GM18873 (cell line): ENCODE data around the gene NECTIN1.

Experiments used
- ATAC-seq: cut with Tn5 transposase; IDR thresholded peaks from one replicate; pipeline ENCODE4 v1.9.1; 2021; ENCODE audit warnings: mild to moderate bottlenecking, moderate library complexity, moderate number of reproducible peaks; ENCODE audit not compliant: unreplicated experiment, low FRiP score

Gene NECTIN1

GRCh38 chr11:119714189-119714588 is 14.8 kb downstream of the NECTIN1 start:
- no peak for ATAC-seq

GRCh38 chr11:119713359-119714040 is 15.5 kb downstream of the NECTIN1 start:
- ATAC-seq, result no peak

DNA sequence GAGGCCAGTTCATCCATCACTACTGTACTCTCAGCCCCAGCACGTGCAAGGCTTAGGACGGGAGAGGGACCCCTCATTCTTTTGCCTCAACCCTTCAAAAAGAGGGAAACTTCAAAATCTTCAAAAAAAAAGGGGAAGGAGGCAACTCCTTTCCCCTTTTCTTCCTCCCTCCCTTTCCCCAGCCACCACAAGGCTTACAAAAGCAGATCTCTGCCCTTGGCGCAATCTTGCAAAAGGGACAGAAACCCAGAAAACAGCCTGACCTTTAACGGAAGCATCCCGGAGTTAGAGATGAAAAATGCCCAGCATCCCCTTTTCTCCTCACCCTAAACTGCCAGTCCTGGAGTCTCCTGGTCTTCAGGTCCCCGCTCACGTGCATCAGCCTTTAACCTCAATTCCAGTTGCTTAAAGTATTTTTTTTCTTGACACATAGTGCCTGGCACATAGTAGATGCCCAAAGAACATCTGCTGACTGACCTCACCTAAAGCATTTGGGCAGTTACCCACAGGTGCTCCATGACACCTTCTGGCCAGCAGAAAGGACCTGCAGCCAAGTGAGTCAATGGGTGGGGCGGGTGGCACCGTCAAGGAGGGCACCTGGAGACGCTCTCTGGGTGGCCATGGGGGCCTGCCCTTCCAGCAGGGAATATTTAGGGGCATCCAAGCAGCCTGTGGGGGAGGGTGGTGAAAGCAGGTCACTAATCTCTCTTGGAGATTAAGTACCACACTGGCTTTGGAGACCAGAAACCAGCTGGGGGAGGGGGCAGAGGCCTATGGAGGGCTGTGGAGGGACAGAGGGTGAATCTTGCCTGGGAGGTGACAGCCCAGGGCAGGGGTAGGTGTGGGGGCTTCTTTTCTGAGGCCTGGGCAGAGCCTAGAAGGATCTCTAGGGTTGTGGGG is 16.3 kb downstream of the NECTIN1 start:
- no peak for ATAC-seq

- ATAC-seq, result no peak
These were observed 17.0 kb downstream of the NECTIN1 start for GRCh38 chr11:119712006-119712405.

- no peak for ATAC-seq
These were observed 17.5 kb downstream of the NECTIN1 start for GRCh38 chr11:119711476-119711875.

- ATAC-seq, result no peak
These were observed 18.6 kb downstream of the NECTIN1 start for GRCh38 chr11:119710417-119710816.

- no peak for ATAC-seq
These were observed 19.2 kb downstream of the NECTIN1 start for GRCh38 chr11:119709638-119710346.

DNA sequence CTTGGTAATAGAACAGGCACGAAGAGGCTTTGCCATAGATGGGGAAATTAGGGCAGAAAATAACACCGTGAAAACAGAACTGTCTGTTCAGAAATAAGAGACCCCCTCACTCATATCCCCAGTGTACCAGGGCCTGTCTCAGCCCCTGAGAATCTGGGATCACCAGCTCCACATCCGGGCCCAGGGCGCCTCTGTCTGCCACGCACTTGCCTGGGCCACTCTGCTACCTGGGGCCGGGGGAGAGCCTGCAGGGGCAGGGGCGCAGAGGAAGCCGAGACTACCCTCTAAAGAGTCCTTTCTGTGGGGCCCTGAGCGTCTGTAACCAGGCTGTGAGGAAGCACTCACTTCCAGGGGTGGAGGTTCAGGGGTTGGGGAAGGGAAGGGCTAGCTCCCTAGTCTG is 19.8 kb downstream of the NECTIN1 start:
- no peak for ATAC-seq

GRCh38 chr11:119708384-119708783 is 20.6 kb downstream of the NECTIN1 start:
- ATAC-seq, result no peak

- ATAC-seq, result no peak
These were observed 22.1 kb downstream of the NECTIN1 start for GRCh38 chr11:119706887-119707286.

DNA sequence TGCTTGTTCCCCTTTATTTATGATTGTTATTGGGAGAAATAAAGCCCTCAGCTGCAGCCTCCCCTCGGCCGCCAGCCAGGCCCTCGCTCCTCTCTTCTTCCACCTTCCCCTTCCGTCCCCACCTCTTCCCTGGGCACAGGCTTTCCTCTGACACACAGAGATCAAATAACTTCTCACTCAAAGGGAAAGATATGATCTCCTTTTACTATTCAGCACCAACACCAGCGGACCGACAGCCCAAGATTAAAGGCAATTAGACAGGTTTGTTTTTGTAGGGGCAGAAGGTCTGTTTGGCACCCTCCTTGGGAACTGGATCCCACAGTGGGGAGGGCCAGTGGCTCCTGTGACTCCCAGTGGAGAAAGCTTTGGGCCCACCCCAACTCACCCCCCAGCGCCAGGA is 23.0 kb downstream of the NECTIN1 start:
- no peak for ATAC-seq

DNA sequence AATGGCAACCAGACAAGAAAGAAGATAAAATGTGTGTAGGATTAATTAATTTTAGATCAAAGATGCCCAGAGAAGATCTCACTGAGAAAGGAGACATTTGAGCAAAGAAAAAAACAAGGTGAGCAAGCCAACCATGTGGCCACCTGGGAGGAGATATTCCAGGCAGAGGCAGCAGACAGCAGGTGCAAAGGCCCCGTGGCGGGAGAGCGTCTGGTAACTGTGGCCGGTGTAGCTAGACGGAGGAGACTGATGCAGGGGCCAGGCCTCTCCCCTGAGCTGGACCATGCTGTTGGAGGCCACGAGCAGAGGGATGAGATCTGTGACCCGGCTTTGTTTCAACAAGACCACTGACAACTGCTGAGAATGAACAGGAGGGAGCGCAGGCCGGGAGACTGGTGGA is 23.6 kb downstream of the NECTIN1 start:
- no peak for ATAC-seq

DNA sequence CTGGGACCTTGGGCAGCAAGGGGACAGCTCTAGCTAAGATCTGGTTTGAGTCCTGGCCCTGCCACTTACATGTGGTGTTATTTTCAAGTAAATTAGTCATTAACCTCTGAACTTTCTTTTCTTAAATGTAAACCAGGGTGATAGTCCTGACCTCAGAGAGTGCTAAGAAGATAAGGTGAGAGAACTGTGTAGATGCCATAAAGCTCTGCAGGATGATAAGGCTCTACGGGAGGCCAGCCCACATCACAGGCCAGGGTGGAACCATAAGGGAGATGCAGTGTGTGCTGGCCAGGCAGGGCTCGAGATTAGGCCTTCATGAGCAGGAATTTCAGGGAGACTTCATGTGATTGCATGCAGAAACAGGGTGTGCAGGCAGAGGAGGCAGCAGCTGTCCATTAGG is 24.2 kb downstream of the NECTIN1 start:
- no peak for ATAC-seq

- ATAC-seq, result no peak
These were observed 27.1 kb downstream of the NECTIN1 start for GRCh38 chr11:119701591-119702549.

DNA sequence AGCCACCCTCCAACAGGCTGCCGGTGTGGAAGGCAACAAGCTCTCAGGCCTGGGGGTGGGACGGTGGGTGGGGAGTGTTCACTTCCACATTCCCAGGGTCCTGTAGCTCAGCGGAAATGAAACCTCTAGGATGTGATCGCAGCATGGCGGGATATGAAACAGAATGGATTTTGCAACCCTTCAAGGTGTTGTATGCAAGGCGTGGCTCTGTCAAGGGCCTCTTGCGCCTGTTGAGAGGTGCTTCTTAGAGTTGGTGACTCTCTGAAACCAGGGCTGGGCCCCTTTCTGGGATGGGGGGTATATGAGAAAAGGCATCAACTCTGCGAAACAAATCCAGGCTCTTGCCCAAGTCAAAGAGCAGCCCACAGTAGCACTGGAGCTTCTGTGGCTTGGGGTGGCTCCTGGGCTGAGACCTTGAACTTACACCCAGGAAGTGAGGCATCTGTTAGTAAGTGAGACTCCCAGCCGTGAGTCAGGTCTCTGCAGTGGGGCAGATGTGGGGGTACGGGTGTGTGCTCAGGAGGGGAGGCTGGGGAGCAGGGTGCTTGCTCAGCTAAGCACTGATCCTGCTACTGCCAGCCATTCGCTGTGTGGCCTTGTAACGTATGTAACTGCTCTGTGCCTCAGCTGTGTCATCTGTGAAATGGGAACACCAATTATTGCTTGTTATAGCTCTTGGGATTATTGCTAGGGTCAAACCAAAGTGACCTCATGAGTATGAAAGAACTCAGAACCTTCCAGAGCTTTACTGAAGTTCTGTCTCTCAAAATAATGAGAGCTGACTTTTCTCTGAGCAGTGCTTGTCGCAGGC is 28.3 kb downstream of the NECTIN1 start:
- no peak for ATAC-seq

GRCh38 chr11:119700030-119700429 is 29.0 kb downstream of the NECTIN1 start:
- no peak for ATAC-seq

DNA sequence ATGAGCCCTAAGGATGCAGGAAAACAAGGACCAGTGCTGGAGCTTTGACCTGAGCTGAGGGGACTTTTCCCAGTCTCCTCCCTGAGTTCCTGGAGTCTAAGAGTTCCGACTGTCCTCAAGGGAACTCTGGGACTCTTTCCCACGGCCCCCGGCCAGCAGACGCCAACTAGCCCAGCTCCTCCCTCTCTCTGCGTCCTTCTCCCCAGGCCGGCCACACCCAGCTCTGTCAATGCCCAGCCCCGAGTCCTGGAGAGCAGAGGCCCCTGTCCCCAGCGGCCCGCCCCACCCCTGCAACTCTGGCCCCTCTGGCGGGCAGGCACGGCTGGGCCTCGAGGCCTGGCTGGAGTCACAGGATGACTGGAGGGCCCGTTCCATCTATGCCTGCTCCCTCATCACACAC is 29.8 kb downstream of the NECTIN1 start:
- no peak for ATAC-seq

DNA sequence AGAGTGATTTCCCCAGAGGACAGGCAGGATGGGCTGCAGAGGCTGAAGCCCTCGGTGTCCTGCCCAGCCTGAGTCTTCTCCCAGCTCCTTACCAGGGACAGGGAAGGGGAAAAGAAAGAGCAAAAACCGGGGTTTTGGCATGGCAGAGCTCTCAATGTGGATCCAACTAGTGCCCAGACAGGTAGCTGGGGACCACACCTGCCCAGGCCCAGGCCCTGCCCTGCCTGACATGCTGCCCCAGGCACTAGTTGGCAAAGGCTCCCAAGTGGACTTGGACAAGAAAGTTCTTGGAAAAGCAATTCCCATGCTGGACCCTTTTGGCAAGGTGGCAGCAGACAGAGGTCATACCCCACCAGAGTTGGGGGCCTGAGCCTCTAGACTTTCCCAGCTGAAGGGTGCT is 31.1 kb downstream of the NECTIN1 start:
- no peak for ATAC-seq

DNA sequence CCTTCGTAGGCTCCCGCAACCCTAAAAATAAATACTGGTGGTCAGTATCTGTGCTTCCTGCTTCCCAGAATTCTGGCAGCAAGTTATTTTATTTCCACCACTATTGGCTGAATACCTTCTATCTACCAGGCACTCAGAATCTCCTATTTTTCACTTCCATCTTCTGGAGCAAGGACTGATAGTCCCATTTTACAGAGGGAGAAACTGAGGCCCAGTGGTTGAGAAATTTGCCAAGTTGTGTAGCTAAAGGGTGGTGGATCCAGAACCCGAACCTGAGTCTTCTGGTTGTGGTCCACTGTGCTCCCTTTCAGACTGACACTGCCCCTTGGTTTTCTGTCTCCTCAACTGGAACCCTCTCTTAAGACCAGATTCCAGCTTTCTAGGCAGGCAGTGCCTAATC is 31.6 kb downstream of the NECTIN1 start:
- ATAC-seq, result no peak
